ENCODE measurements around the gene TCN1. TPM values are rescaled to one million over a fixed set of nuclear protein-coding genes. Genes with fewer than 3 reads are reported as not detected.
"Not testable (repeated sequence)": the region's sequence is repeated elsewhere in the genome, so short reads cannot be mapped to it uniquely, and the experiment has no call there.

Gene TCN1
- total RNA-seq, result not detected
- 0.13 TPM for polyA plus RNA-seq (2013, experiment 1 of 2)
- 0.20 TPM for polyA plus RNA-seq (2013, experiment 2 of 2)
- total RNA-seq, result 0 to 8.1 (median 0.10) reads per million in 172 experiments

- no peaks in the 10 kb centered on the region for H3K9me3 ChIP-seq (ENCODE audit: control insufficient read depth in 1 of 2, insufficient read depth in 1 of 2, low read length in 2 of 2)
- Mint-ChIP-seq H3K36me3 (ENCODE audit: low read depth) (no peaks in the 10 kb centered on the region), H3K9me3 (no peaks in the 10 kb centered on the region), H3K27me3 (no peaks in the 10 kb centered on the region), H3K4me3 (no peak within 1 kb of the TSS), H3K27ac (no peak within 1 kb of the TSS), H3K4me1 (ENCODE audit: low read depth) (no peaks in the 10 kb centered on the region)
- no peaks in the 10 kb centered on the region for H3K4me1 ChIP-seq (ENCODE audit: insufficient read depth, low read length)
- H3K27ac ChIP-seq (ENCODE audit: low read depth in 1 of 2, low read length in 2 of 2), result no peak within 1 kb of the TSS
- intact Hi-C loops (cut with DNase I, micrococcal nuclease), result no loop called here
- no peaks in the 10 kb centered on the region for H3K36me3 ChIP-seq (ENCODE audit: insufficient read depth, low read length)
- H3K4me3 ChIP-seq (ENCODE audit: low read length), result no peak within 1 kb of the TSS
- TF ChIP-seq, protein P1, sequence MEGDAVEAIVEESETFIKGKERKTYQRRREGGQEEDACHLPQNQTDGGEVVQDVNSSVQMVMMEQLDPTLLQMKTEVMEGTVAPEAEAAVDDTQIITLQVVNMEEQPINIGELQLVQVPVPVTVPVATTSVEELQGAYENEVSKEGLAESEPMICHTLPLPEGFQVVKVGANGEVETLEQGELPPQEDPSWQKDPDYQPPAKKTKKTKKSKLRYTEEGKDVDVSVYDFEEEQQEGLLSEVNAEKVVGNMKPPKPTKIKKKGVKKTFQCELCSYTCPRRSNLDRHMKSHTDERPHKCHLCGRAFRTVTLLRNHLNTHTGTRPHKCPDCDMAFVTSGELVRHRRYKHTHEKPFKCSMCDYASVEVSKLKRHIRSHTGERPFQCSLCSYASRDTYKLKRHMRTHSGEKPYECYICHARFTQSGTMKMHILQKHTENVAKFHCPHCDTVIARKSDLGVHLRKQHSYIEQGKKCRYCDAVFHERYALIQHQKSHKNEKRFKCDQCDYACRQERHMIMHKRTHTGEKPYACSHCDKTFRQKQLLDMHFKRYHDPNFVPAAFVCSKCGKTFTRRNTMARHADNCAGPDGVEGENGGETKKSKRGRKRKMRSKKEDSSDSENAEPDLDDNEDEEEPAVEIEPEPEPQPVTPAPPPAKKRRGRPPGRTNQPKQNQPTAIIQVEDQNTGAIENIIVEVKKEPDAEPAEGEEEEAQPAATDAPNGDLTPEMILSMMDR (IDR thresholded peaks at IDR 0.05), result no peak
- POLR2A ChIA-PET, result no interaction called here
- DNase-seq (peak in 3 of 14 experiments; percentile 13 to 25 (median 15)), ATAC-seq (ENCODE audit: poor library complexity) (no peak)
- CTCF ChIA-PET, result no interaction called here
- H3K27me3 ChIP-seq (ENCODE audit: control insufficient read depth in 1 of 2, insufficient read depth in 2 of 2, low read length in 2 of 2), result no peaks in the 10 kb centered on the region
These were observed at the start of gene TCN1 for GRCh38 chr11:59866397-59866796. Gene TCN1 (minus strand): TSS chr11:59866487. CDS start chr11:59866470, 17 bp downstream.

DNA sequence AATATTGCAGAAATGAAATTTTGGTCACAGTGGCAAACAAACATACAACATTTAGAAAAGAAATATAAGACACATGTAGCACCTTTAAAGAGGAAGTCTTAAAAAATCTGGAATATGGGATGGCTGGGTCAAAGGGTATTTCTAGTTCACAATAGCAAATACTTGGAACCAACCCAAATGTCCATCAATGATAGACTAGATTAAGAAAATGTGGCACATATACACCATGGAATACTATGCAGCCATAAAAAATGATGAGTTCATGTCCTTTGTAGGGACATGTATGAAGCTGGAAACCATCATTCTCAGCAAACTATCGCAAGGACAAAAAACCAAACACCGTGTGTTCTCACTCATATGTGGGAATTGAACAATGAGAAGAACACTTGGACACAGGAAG is 37.3 kb upstream of the TCN1 start:
- H3K27ac Mint-ChIP-seq; intact Hi-C loops (cut with DNase I, micrococcal nuclease): not testable (repeated sequence)

GRCh38 chr11:59901306-59901705 is 35.0 kb upstream of the TCN1 start:
- CTCF ChIA-PET, result no interaction called here

More for the DNA sequence above, 37.3 kb upstream of the TCN1 start:
- H3K4me1 ChIP-seq (ENCODE audit: insufficient read depth, low read length); DNase-seq; H3K9me3 Mint-ChIP-seq; H3K36me3 Mint-ChIP-seq (ENCODE audit: low read depth); H3K4me3 ChIP-seq (ENCODE audit: low read length); CTCF ChIA-PET; H3K27me3 Mint-ChIP-seq; ATAC-seq (ENCODE audit: poor library complexity); H3K36me3 ChIP-seq (ENCODE audit: insufficient read depth, low read length); H3K4me3 Mint-ChIP-seq; H3K4me1 Mint-ChIP-seq (ENCODE audit: low read depth); POLR2A ChIA-PET; H3K27me3 ChIP-seq (ENCODE audit: control insufficient read depth in 1 of 2, insufficient read depth in 2 of 2, low read length in 2 of 2); H3K27ac ChIP-seq (ENCODE audit: low read depth in 1 of 2, low read length in 2 of 2); H3K9me3 ChIP-seq (ENCODE audit: control insufficient read depth in 1 of 2, insufficient read depth in 1 of 2, low read length in 2 of 2): not testable (repeated sequence)

More at GRCh38 chr11:59901306-59901705, 35.0 kb upstream of the TCN1 start:
- intact Hi-C loops (cut with DNase I, micrococcal nuclease), result no loop called here
- ATAC-seq (ENCODE audit: poor library complexity) (no peak), DNase-seq (no peak)
- H3K4me3 Mint-ChIP-seq, result no peak overlapping the region
- peaks cover 2% of the 10 kb centered on the region for H3K9me3 Mint-ChIP-seq
- POLR2A ChIA-PET, result no interaction called here
- TF ChIP-seq, protein P1 (IDR thresholded peaks at IDR 0.05), result no peak
- H3K27ac Mint-ChIP-seq, result no peak overlapping the region
- H3K36me3 ChIP-seq (ENCODE audit: insufficient read depth, low read length), result no peaks in the 10 kb centered on the region
- H3K9me3 ChIP-seq (ENCODE audit: control insufficient read depth in 1 of 2, insufficient read depth in 1 of 2, low read length in 2 of 2), result peaks cover 0 to 12% of the 10 kb centered on the region in 2 experiments
- H3K4me3 ChIP-seq (ENCODE audit: low read length), result no peak overlapping the region
- H3K27ac ChIP-seq (ENCODE audit: low read depth in 1 of 2, low read length in 2 of 2), result no peak overlapping the region
- no peaks in the 10 kb centered on the region for H3K27me3 ChIP-seq (ENCODE audit: control insufficient read depth in 1 of 2, insufficient read depth in 2 of 2, low read length in 2 of 2)
- peaks cover 5% of the 10 kb centered on the region for H3K27me3 Mint-ChIP-seq
- no peaks in the 10 kb centered on the region for H3K4me1 Mint-ChIP-seq (ENCODE audit: low read depth)
- H3K36me3 Mint-ChIP-seq (ENCODE audit: low read depth), result no peaks in the 10 kb centered on the region
- H3K4me1 ChIP-seq (ENCODE audit: insufficient read depth, low read length), result no peaks in the 10 kb centered on the region
